Amniotic stem cell (primary cell): Measurements from ENCODE around the gene EEF1AKMT3.
A peak's percentile ranks its signal among the peaks of the same experiment; 100 is the strongest.

ENCODE experiments used
- DNase-seq: peaks from one replicate; lab custom pipeline; 2025; lab: John Stamatoyannopoulos, UW

The EEF1AKMT3 gene

GRCh38 chr12:57735198-57735855 lies 37.1 kb upstream of the EEF1AKMT3 start:
- DNase-seq, result no peak

- DNase-seq, result no peak
Measured at GRCh38 chr12:57735952-57736740, 36.3 kb upstream of the EEF1AKMT3 start.

GRCh38 chr12:57736741-57737466 lies 35.5 kb upstream of the EEF1AKMT3 start:
- DNase-seq, result no peak

- no peak for DNase-seq
Measured at GRCh38 chr12:57737467-57738460, 34.6 kb upstream of the EEF1AKMT3 start.

- DNase-seq, result no peak
Measured at GRCh38 chr12:57738661-57739237, 33.7 kb upstream of the EEF1AKMT3 start, which contains the start of gene AGAP2. Gene AGAP2, minus strand, starts transcription at chr12:57738742. Its CDS starts 496 bp downstream, at chr12:57738246.

GRCh38 chr12:57739387-57739786 lies 33.0 kb upstream of the EEF1AKMT3 start:
- DNase-seq, result no peak

GRCh38 chr12:57739914-57740538 lies 32.4 kb upstream of the EEF1AKMT3 start:
- DNase-seq, result no peak

GRCh38 chr12:57740656-57741412 lies 31.6 kb upstream of the EEF1AKMT3 start:
- no peak for DNase-seq

GRCh38 chr12:57741413-57741789 lies 31.0 kb upstream of the EEF1AKMT3 start:
- DNase-seq, result no peak

GRCh38 chr12:57741844-57742738 lies 30.3 kb upstream of the EEF1AKMT3 start:
- no peak for DNase-seq

- DNase-seq, result no peak
Measured at GRCh38 chr12:57743769-57744168, 28.6 kb upstream of the EEF1AKMT3 start.

GRCh38 chr12:57744194-57744776 lies 28.1 kb upstream of the EEF1AKMT3 start:
- DNase-seq, result peak; percentile 59

- DNase-seq, result peak; percentile 94
Measured at GRCh38 chr12:57744777-57745484, 27.5 kb upstream of the EEF1AKMT3 start, which contains the start of gene TSPAN31. Gene TSPAN31, plus strand, starts transcription at chr12:57745039. Its CDS starts 116 bp downstream, at chr12:57745155.

- DNase-seq, result no peak
Measured at GRCh38 chr12:57745485-57745881, 26.9 kb upstream of the EEF1AKMT3 start.

GRCh38 chr12:57746025-57746424 lies 26.4 kb upstream of the EEF1AKMT3 start:
- DNase-seq, result no peak

- DNase-seq, result no peak
Measured at GRCh38 chr12:57749061-57749460, 23.4 kb upstream of the EEF1AKMT3 start.

- DNase-seq, result no peak
Measured at GRCh38 chr12:57750561-57751431, 21.6 kb upstream of the EEF1AKMT3 start.
